ENCODE data around the gene ABHD4.

The ABHD4 gene

GRCh38 chr14:22598099-22598895 is at the start of gene ABHD4:
Gene ABHD4, plus strand, starts transcription at chr14:22598300. Its CDS starts 7 bp downstream, at chr14:22598307.
- no peak for TF ChIP-seq CTCF (IDR thresholded peaks at IDR 0.05; ENCODE audit: borderline replicate concordance, control extremely low read depth, extremely low read depth, insufficient read depth, missing control alignments)
- in situ Hi-C loops (cut with MboI; ENCODE audit: low sequenced_read_pairs, unreplicated experiment), result no loop called here

GRCh38 chr14:22549324-22549962 is 48.7 kb upstream of the ABHD4 start:
- no peak for TF ChIP-seq CTCF (IDR thresholded peaks at IDR 0.05; ENCODE audit: borderline replicate concordance, control extremely low read depth, extremely low read depth, insufficient read depth, missing control alignments)
- DNase-seq (ENCODE audit: low spot score), result no peak
- in situ Hi-C loops (cut with MboI; ENCODE audit: low sequenced_read_pairs, unreplicated experiment), result no loop called here

More at GRCh38 chr14:22598099-22598895, at the start of gene ABHD4:
- DNase-seq (ENCODE audit: low spot score), result peak; percentile 89

- no peak for TF ChIP-seq CTCF (IDR thresholded peaks at IDR 0.05; ENCODE audit: borderline replicate concordance, control extremely low read depth, extremely low read depth, insufficient read depth, missing control alignments)
- DNase-seq (ENCODE audit: low spot score), result peak; percentile 60
- in situ Hi-C loops (cut with MboI; ENCODE audit: low sequenced_read_pairs, unreplicated experiment), result no loop called here
These were observed 48.0 kb upstream of the ABHD4 start for GRCh38 chr14:22549981-22550673.

GRCh38 chr14:22551605-22551997 is 46.5 kb upstream of the ABHD4 start:
- no peak for DNase-seq (ENCODE audit: low spot score)
- in situ Hi-C loops (cut with MboI; ENCODE audit: low sequenced_read_pairs, unreplicated experiment), result no loop called here
- TF ChIP-seq CTCF (IDR thresholded peaks at IDR 0.05; ENCODE audit: borderline replicate concordance, control extremely low read depth, extremely low read depth, insufficient read depth, missing control alignments), result no peak

- no peak for TF ChIP-seq CTCF (IDR thresholded peaks at IDR 0.05; ENCODE audit: borderline replicate concordance, control extremely low read depth, extremely low read depth, insufficient read depth, missing control alignments)
- no peak for DNase-seq (ENCODE audit: low spot score)
- in situ Hi-C loops (cut with MboI; ENCODE audit: low sequenced_read_pairs, unreplicated experiment), result no loop called here
These were observed 45.9 kb upstream of the ABHD4 start for GRCh38 chr14:22552001-22552826.

GRCh38 chr14:22552827-22553076 is 45.3 kb upstream of the ABHD4 start:
- no peak for TF ChIP-seq CTCF (IDR thresholded peaks at IDR 0.05; ENCODE audit: borderline replicate concordance, control extremely low read depth, extremely low read depth, insufficient read depth, missing control alignments)
- in situ Hi-C loops (cut with MboI; ENCODE audit: low sequenced_read_pairs, unreplicated experiment), result no loop called here

More at GRCh38 chr14:22552827-22553076, 45.3 kb upstream of the ABHD4 start:
- no peak for DNase-seq (ENCODE audit: low spot score)

Data from GM13976 (cell line).